Spleen (tissue), 7 donors: ENCODE results near the gene CSE1L.

Source experiments
- POLR2AphosphoS5 ChIP-seq, 3 donors: sonication (generic); formaldehyde crosslinking; IDR thresholded peaks; one replicate each; pipeline ENCODE4 v1.5.1; 2017; ENCODE audit warnings: antibody characterized with exemption in 3 of 3
- TF ChIP-seq, protein P1 (sequence below), 11 experiments: fragments of 200-600 bp in 7 of 11; fragments of 450-650 bp in 4 of 11; sonication (generic) in 4 of 11; IDR thresholded peaks in 8 of 11; conservative IDR thresholded peaks in 3 of 11; 1 replicate in 7 of 11; 2 replicates in 4 of 11; pipeline versions ENCODE4 v1.4.0 to v1.8.0; 2016 to 2021; ENCODE audit warnings: antibody characterized with exemption in 11 of 11, inconsistent platforms in 4 of 11, mild to moderate bottlenecking in 1 of 11
- donor health status: DM: no; HTN: no; CAD: no; lungs with moderate emphysema.
- donor health status: DM: no; HTN: no; CAD: no.
- donor health status: DM: no; HTN: no; CAD: no.

DNA sequence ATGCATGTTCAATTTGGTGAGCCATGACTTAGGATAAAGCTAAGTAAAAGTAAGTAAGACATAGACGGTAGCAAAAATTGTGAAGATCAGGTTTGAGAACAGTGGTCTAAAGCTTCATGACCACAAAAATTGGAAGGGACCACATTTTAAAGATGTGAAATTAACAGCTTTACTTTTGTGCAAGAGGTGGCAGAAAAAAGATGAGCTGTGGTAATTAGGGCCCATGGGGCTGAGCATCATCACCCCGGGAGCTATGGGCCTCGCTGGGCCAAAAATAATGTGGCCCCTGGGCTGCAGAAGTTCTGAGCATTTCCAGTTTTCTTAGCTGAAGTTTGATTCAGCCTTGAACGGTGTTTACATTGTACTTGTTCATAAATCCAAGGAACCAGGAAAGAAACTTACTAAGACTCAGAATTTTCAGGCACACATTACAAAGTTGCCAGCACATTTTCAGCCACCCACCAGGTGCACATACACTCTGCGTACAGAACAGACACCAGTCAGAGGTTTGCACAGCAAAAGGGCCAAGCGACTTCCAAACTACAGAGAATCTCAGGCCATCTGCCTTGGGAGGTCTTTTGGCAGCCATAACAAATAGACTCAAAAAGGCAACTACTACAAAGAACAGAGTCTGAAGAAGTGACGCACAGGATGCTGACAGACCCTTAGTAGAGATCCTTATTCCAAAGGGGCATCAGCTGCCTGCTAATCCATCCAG lies 57.7 kb downstream of the CSE1L start:
- TF ChIP-seq POLR2AphosphoS5 (IDR thresholded peaks at IDR 0.05) = no peak
- TF ChIP-seq, protein P1, sequence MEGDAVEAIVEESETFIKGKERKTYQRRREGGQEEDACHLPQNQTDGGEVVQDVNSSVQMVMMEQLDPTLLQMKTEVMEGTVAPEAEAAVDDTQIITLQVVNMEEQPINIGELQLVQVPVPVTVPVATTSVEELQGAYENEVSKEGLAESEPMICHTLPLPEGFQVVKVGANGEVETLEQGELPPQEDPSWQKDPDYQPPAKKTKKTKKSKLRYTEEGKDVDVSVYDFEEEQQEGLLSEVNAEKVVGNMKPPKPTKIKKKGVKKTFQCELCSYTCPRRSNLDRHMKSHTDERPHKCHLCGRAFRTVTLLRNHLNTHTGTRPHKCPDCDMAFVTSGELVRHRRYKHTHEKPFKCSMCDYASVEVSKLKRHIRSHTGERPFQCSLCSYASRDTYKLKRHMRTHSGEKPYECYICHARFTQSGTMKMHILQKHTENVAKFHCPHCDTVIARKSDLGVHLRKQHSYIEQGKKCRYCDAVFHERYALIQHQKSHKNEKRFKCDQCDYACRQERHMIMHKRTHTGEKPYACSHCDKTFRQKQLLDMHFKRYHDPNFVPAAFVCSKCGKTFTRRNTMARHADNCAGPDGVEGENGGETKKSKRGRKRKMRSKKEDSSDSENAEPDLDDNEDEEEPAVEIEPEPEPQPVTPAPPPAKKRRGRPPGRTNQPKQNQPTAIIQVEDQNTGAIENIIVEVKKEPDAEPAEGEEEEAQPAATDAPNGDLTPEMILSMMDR (IDR thresholded peaks at IDR 0.05 in 8 of 11, conservative IDR thresholded peaks at IDR 0.05 in 3 of 11) = no peak
